Upper lobe of left lung (tissue), 6 donors: ENCODE measurements around the gene EID3. TPM values are rescaled to one million over a fixed set of nuclear protein-coding genes. Genes with fewer than 3 reads are reported as not detected.

Experiments
- ATAC-seq, 2 donors: fragments of 200-7000 bp; cut with Tn5 transposase; one replicate each; pipeline ENCODE4 v1.9.1; 2022; ENCODE audit warnings: mild to moderate bottlenecking in 2 of 2, moderate library complexity in 2 of 2; ENCODE audit not compliant: low FRiP score in 2 of 2
- DNase-seq, 2 donors: peaks; one replicate each; pipeline ENCODE4 v3.0.0-alpha.2; 2019 to 2020
- H3K27ac ChIP-seq, 4 donors: fragments of 200-600 bp; sonication (generic); one replicate each; pipeline ENCODE4 v1.5.1; 2016 to 2019
- H3K27me3 ChIP-seq, 4 donors: fragments of 200-600 bp; sonication (generic); one replicate each; pipeline ENCODE4 v1.5.1; 2017 to 2019
- H3K36me3 ChIP-seq, 4 donors: fragments of 200-600 bp; sonication (generic); one replicate each; pipeline ENCODE4 v1.5.1; 2016 to 2019
- H3K4me1 ChIP-seq, 4 donors: fragments of 200-600 bp; sonication (generic); one replicate each; pipeline ENCODE4 v1.5.1; 2018 to 2019
- H3K4me3 ChIP-seq, 4 donors: fragments of 200-600 bp; sonication (generic); one replicate each; pipeline ENCODE4 v1.5.1; 2017 to 2019; ENCODE audit warnings: mild to moderate bottlenecking in 2 of 4, moderate library complexity in 1 of 4
- H3K9me3 ChIP-seq, 4 donors: fragments of 200-600 bp; sonication (generic); one replicate each; pipeline ENCODE4 v1.5.1; 2018 to 2019
- EP300 ChIP-seq, 4 donors: sonication (generic); formaldehyde crosslinking; IDR thresholded peaks; one replicate each; pipeline ENCODE4 v1.5.1; 2017; ENCODE audit warnings: antibody characterized with exemption in 4 of 4, control low read depth in 2 of 4
- POLR2A ChIP-seq, 4 donors: fragments of 450-650 bp; IDR thresholded peaks; one replicate each; pipeline ENCODE4 v1.5.1; 2016 to 2017; ENCODE audit warnings: antibody characterized with exemption in 4 of 4, mild to moderate bottlenecking in 2 of 4
- POLR2AphosphoS5 ChIP-seq, 2 donors: sonication (generic); formaldehyde crosslinking; IDR thresholded peaks; one replicate each; pipeline ENCODE4 v1.5.1; 2017; ENCODE audit warnings: antibody characterized with exemption in 2 of 2
- WGBS, 2 donors: methylation state at CpG; one replicate each; pipeline ENCODE4 v1.1.5; 2017 to 2018; 5-methylcytosine and 5-hydroxymethylcytosine counted together
- total RNA-seq, 6 donors: library from RNA; depleted of rRNA in 4 of 6; stranded (reverse); fragments of >200 nt in 4 of 6; gene quantifications; one replicate each; pipeline versions ENCODE4 v1.1.0 to v1.2.1, GENCODE V29; 2016 to 2021
- TF ChIP-seq, protein P1 (sequence below), 6 experiments: fragments of 450-650 bp in 4 of 6; fragments of 200-600 bp in 2 of 6; sonication (generic) in 2 of 6; IDR thresholded peaks; one replicate each; pipeline ENCODE4 v1.5.1; 2016 to 2019; ENCODE audit warnings: antibody characterized with exemption in 6 of 6
- donor health status: DM: no; HTN: no; CAD: no; lungs with moderate emphysema.
- donor health status: DM: no; HTN: yes; CAD: no; lungs with severe emphysema.

The EID3 gene
- total RNA-seq, 6 donors from 2014 or later: 2.5 to 62.9 (median 13.9) TPM

DNA sequence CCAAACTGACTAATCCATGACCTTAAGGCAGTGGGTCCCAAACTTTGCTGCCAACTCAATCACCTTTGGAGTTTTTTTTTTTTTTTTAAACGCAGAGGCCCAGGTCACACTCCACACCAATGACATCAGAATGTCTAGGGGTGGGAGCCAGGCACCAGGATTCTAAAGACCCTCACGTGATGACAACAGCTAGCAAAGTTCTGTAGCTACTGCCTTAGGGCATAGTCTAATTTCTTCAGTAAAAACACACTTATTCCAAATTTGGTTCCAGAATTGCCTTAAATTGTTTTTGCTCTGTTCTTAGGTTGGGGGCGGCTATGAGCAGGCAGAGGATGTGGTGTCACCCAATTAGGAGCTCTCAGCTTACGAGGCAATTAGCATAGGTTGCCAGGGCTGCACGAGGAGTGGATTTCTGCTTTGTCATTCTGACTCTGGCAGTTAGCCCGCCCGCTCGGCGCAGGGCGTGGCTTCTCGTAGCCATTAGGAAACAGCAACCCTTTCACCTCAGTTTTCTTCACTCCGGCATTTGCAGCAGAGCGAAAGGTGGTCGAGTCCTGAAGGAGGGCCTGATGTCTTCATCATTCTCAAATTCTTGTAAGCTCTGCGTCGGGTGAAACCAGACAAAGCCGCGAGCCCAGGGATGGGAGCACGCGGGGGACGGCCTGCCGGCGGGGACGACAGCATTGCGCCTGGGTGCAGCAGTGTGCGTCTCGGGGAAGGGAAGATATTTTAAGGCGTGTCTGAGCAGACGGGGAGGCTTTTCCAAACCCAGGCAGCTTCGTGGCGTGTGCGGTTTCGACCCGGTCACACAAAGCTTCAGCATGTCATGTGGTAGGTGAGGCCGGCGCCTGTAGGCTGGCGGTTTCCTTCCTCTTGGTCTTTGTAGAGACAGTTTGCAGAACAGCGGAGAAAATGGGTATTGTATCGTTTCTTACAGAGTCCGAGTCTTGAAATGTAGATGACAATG lies 16.7 kb upstream of the EID3 start:
- 0 to 1% methylated on average over 31 to 40 of the region's 40 CpGs for WGBS, 2 donors
- peaks cover 4 to 25% (median 10%) of the 10 kb centered on the region in 4 donors for H3K36me3 ChIP-seq
- peak; percentile 93 to 96 for ATAC-seq
- peak; percentile 95 to 97 for DNase-seq
- peaks cover 24 to 42% (median 29%) of the 10 kb centered on the region in 4 donors for H3K4me1 ChIP-seq
- peak overlapping the region; percentile 55 to 84 (median 70) for H3K4me3 ChIP-seq
- no peaks in the 10 kb centered on the region for H3K27me3 ChIP-seq
- no peaks in the 10 kb centered on the region for H3K9me3 ChIP-seq
- H3K27ac ChIP-seq: peak overlapping the region; percentile 84 to 97 (median 92)
- TF ChIP-seq, protein P1, sequence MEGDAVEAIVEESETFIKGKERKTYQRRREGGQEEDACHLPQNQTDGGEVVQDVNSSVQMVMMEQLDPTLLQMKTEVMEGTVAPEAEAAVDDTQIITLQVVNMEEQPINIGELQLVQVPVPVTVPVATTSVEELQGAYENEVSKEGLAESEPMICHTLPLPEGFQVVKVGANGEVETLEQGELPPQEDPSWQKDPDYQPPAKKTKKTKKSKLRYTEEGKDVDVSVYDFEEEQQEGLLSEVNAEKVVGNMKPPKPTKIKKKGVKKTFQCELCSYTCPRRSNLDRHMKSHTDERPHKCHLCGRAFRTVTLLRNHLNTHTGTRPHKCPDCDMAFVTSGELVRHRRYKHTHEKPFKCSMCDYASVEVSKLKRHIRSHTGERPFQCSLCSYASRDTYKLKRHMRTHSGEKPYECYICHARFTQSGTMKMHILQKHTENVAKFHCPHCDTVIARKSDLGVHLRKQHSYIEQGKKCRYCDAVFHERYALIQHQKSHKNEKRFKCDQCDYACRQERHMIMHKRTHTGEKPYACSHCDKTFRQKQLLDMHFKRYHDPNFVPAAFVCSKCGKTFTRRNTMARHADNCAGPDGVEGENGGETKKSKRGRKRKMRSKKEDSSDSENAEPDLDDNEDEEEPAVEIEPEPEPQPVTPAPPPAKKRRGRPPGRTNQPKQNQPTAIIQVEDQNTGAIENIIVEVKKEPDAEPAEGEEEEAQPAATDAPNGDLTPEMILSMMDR (IDR thresholded peaks at IDR 0.05): peak in 3 of 6 experiments; percentile 8 to 13 (median 11)
- TF ChIP-seq POLR2AphosphoS5 (IDR thresholded peaks at IDR 0.05): peak; percentile 85 to 96
- TF ChIP-seq EP300 (IDR thresholded peaks at IDR 0.05): peak in 2 of 4 donors; percentile 44 to 92
- peak in 3 of 4 donors; percentile 66 to 88 (median 85) for TF ChIP-seq POLR2A (IDR thresholded peaks at IDR 0.05)

DNA sequence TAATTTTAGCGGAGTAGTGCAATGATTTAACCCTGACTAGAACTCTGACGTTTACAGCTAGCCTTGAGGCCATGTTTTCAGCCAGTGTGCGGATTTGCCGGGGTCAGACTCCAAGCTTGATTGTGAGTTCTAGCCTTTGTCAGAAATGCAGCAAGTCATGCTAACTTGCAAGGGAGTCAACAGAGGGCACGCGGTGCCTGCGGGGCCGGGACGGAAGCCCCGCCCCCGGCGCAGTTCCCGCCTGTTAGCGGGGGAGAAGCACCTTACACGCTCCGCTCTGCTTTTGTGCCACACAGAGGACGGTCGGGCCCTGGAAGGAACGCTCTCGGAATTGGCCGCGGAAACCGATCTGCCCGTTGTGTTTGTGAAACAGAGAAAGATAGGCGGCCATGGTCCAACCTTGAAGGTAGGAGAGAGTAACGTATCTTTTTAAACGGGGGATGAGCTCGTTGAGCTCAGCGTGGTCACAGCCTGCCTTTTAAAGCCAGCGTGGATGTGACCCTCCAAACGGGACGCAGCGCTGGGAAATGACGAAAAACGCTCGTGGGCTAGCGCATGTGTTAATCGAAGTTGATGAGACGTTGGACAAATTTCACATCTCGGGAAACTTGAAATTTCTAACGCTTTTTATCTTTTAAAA lies 14.8 kb upstream of the EID3 start:
- H3K4me3 ChIP-seq: peak overlapping the region; percentile 55 to 84 (median 70)
- 0 to 1% methylated on average over 41 of the region's 41 CpGs for WGBS, 2 donors
- H3K36me3 ChIP-seq: peaks cover 9 to 44% (median 23%) of the 10 kb centered on the region in 4 donors
- H3K27ac ChIP-seq: peak overlapping the region; percentile 84 to 97 (median 92)
- H3K9me3 ChIP-seq: no peaks in the 10 kb centered on the region
- ATAC-seq (peak; percentile 85 to 87), DNase-seq (peak; percentile 91 to 96)
- H3K4me1 ChIP-seq: peaks cover 40 to 62% (median 44%) of the 10 kb centered on the region in 4 donors
- H3K27me3 ChIP-seq: no peaks in the 10 kb centered on the region
- TF ChIP-seq POLR2AphosphoS5 (IDR thresholded peaks at IDR 0.05) (peak; percentile 46 to 94), POLR2A (IDR thresholded peaks at IDR 0.05) (peak in 3 of 4 donors; percentile 61 to 88 (median 81)), EP300 (IDR thresholded peaks at IDR 0.05) (no peak)
- TF ChIP-seq, protein P1 (IDR thresholded peaks at IDR 0.05): no peak

DNA sequence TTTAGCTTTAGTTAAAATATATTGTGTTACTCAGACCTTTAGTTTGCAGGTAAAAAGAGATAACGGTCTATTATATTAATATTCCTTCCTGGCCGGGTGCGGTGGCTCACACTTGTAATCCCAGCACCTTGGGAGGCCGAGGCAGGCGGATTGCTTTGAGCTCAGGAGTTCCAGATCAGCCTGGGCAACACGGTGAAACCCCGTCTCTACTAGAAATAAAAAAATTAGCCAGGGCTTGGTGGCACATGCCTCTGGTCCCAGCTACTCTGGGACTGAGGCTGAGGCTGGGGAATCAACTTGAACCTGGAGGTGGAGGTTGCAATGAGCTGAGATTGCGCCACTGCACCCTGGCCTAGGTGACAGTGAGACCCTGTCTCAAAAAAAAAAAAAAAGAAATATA lies 13.2 kb upstream of the EID3 start:
- Histone ChIP-seq H3K27ac (no peak overlapping the region), H3K36me3 (peaks cover 11 to 57% (median 31%) of the 10 kb centered on the region in 4 donors), H3K9me3 (no peaks in the 10 kb centered on the region), H3K4me3 (peak overlapping the region in 3 of 4 donors; percentile 55 to 84 (median 81)), H3K4me1 (peaks cover 41 to 66% (median 49%) of the 10 kb centered on the region in 4 donors), H3K27me3 (no peaks in the 10 kb centered on the region)
- ATAC-seq (no peak), DNase-seq (no peak)
- WGBS, 2 donors: 83 to 93% methylated on average over 8 of the region's 8 CpGs
- TF ChIP-seq EP300 (IDR thresholded peaks at IDR 0.05) (no peak), POLR2A (IDR thresholded peaks at IDR 0.05) (no peak), POLR2AphosphoS5 (IDR thresholded peaks at IDR 0.05) (no peak)
- TF ChIP-seq, protein P1 (IDR thresholded peaks at IDR 0.05): no peak

DNA sequence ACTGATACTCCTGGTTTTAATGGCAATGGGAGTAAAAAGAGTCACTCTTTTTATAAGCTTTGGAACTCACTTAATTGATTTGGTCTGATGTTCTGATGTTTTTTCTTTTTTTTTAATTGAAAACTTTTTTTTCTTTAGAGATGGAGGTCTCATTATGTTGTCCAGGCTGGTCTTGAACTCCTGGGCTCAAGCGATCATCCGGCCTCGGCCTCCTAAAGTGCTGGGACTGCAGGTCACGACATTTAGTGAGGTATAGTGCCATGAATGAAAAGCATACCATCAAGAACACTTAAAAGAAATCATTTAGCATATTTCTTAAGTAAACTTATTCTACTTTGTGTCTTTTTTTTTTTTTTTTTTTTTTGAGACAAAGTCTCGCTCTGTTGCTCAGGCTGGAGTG lies 12.7 kb upstream of the EID3 start:
- Histone ChIP-seq H3K27ac (no peak overlapping the region), H3K9me3 (no peaks in the 10 kb centered on the region), H3K27me3 (no peaks in the 10 kb centered on the region), H3K36me3 (peaks cover 11 to 62% (median 34%) of the 10 kb centered on the region in 4 donors), H3K4me1 (peaks cover 40 to 66% (median 50%) of the 10 kb centered on the region in 4 donors), H3K4me3 (no peak overlapping the region)
- 96 to 97% methylated on average over 5 of the region's 5 CpGs for WGBS, 2 donors
- no peak for DNase-seq
- TF ChIP-seq EP300 (IDR thresholded peaks at IDR 0.05) (no peak), POLR2A (IDR thresholded peaks at IDR 0.05) (no peak), POLR2AphosphoS5 (IDR thresholded peaks at IDR 0.05) (no peak)
- TF ChIP-seq, protein P1 (IDR thresholded peaks at IDR 0.05): no peak
- no peak for ATAC-seq
